Breast epithelium (tissue), 4 donors: ENCODE data around the gene UBLCP1. TPM values are rescaled to one million over a fixed set of nuclear protein-coding genes. Genes with fewer than 3 reads are reported as not detected.
A peak's percentile ranks its signal among the peaks of the same experiment; 100 is the strongest.
"Not testable (repeated sequence)": the region's sequence is repeated elsewhere in the genome, so short reads cannot be mapped to it uniquely, and the experiment has no call there.

ENCODE experiments used
- DNase-seq, 2 donors: peaks; one replicate each; pipeline ENCODE4 v3.0.0-alpha.2; 2019; ENCODE audit warnings: low spot score in 2 of 2
- H3K27ac ChIP-seq, 2 donors: fragments of 200-600 bp; sonication (generic) in 1 of 2; one replicate each; pipeline ENCODE4 v1.5.1; 2016 to 2019; ENCODE audit warnings: mild to moderate bottlenecking in 1 of 2
- H3K27me3 ChIP-seq, 2 donors: fragments of 200-600 bp; sonication (generic) in 1 of 2; one replicate each; pipeline versions ENCODE4 v1.5.1 to v1.6.0; 2017 to 2019; ENCODE audit warnings: control low read depth in 1 of 2, mild to moderate bottlenecking in 1 of 2
- H3K36me3 ChIP-seq: fragments of 200-600 bp; one replicate; pipeline ENCODE4 v1.5.1; 2019
- H3K4me1 ChIP-seq, 2 donors: fragments of 200-600 bp; sonication (generic); one replicate each; pipeline ENCODE4 v1.5.1; 2016 to 2019; ENCODE audit warnings: control low read depth in 1 of 2
- H3K4me3 ChIP-seq, 3 donors: fragments of 200-600 bp; sonication (generic); 1 replicate in 2 of 3; 2 replicates in 1 of 3; pipeline ENCODE4 v1.5.1; 2016 to 2019; ENCODE audit warnings: mild to moderate bottlenecking in 3 of 3, moderate library complexity in 2 of 3
- H3K9me3 ChIP-seq, 2 donors: fragments of 200-600 bp; sonication (generic) in 1 of 2; one replicate each; pipeline ENCODE4 v1.5.1; 2016 to 2019; ENCODE audit warnings: control low read depth in 1 of 2
- CTCF ChIP-seq, 3 donors: fragments of 450-650 bp; IDR thresholded peaks; one replicate each; pipeline ENCODE4 v1.5.1; 2016 to 2017; ENCODE audit warnings: antibody characterized with exemption in 3 of 3, mild to moderate bottlenecking in 3 of 3, moderate library complexity in 3 of 3
- POLR2A ChIP-seq: fragments of 450-650 bp; IDR thresholded peaks from one replicate; pipeline ENCODE4 v1.6.1; 2016; ENCODE audit warnings: antibody characterized with exemption, mild to moderate bottlenecking, moderate library complexity
- POLR2AphosphoS5 ChIP-seq, 3 donors: sonication (generic); formaldehyde crosslinking; IDR thresholded peaks; one replicate each; pipeline ENCODE4 v1.6.1; 2017; ENCODE audit warnings: antibody characterized with exemption in 3 of 3
- intact Hi-C: fragments of 100-400 bp; cut with DNase I; formaldehyde crosslinking; loops from one replicate; pipeline ENCODE4 v1.15.1; 2023; ENCODE audit warnings: low total_unique reads
- total RNA-seq, 3 donors: library from RNA; depleted of rRNA; stranded (reverse); fragments of >200 nt; gene quantifications; one replicate each; pipeline ENCODE4 v1.1.0, GENCODE V29; 2016

Gene UBLCP1
- total RNA-seq, 3 donors from 2014 or later = 17.0 to 29.5 (median 24.3) TPM

- Histone ChIP-seq H3K4me1 (no peaks in the 10 kb centered on the region), H3K36me3 (no peaks in the 10 kb centered on the region), H3K27me3 (no peaks in the 10 kb centered on the region), H3K9me3 (no peaks in the 10 kb centered on the region), H3K4me3 (no peak overlapping the region), H3K27ac (no peak overlapping the region)
- TF ChIP-seq POLR2AphosphoS5 (IDR thresholded peaks at IDR 0.05) (no peak), CTCF (IDR thresholded peaks at IDR 0.05) (no peak), POLR2A (no peak)
- intact Hi-C loops = loop anchor here (5.0 kb wide), 1 partner anchor 1075 kb away; no protein-coding TSS in a partner anchor
- DNase-seq = no peak
These were observed 35.6 kb upstream of the UBLCP1 start for GRCh38 chr5:159227452-159227851.

DNA sequence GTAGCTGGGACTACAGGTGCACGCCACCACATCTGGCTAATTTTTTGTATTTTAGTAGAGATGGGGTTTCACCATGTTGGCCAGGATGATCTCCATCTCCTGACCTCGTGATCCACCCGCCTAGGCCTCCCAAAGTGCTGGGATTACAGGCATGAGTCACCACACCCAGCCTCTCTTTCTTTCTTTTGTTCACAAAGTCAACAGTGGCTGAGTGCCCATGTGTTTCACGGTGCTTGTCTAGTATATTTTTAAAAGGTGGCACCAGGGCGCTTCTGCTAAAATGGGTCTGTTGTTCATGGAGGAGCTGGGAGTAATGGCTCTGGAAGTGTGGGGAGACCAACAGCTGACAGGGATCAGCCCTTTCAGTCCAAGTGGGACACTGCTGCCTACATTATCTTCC lies 35.0 kb upstream of the UBLCP1 start:
- not testable (repeated sequence) for H3K36me3 ChIP-seq, DNase-seq, H3K9me3 ChIP-seq, H3K4me1 ChIP-seq, H3K27me3 ChIP-seq, H3K4me3 ChIP-seq, H3K27ac ChIP-seq
- intact Hi-C loops = loop anchor here (5.0 kb wide), 1 partner anchor 1076 kb away; no protein-coding TSS in a partner anchor

DNA sequence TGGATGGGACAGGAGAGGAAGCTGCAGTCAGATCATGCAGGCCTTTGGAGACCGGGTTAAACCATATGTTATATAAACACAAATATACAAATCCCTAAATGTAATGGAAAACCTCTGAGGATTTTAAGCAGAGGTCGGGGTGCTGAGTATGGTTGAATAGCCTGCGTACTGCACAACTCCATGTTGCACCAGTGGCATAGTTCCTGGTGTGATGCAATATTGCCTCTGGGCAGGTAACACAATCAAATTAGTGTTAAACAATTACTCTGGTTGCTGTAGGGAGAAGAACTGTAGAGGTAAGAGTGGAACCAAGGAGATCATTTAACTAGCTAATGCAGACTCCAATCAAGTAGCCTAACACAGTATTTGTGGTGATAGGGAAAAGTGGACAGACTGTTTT lies 32.4 kb upstream of the UBLCP1 start:
- intact Hi-C loops = loop anchor here (5.0 kb wide), 1 partner anchor 1443 kb away; no protein-coding TSS in a partner anchor
- Histone ChIP-seq H3K4me1 (no peaks in the 10 kb centered on the region), H3K9me3 (no peaks in the 10 kb centered on the region), H3K27ac (no peak overlapping the region), H3K36me3 (no peaks in the 10 kb centered on the region), H3K27me3 (no peaks in the 10 kb centered on the region), H3K4me3 (no peak overlapping the region)
- TF ChIP-seq POLR2AphosphoS5 (IDR thresholded peaks at IDR 0.05) (no peak), POLR2A (no peak), CTCF (IDR thresholded peaks at IDR 0.05) (no peak)
- DNase-seq = peak in 1 of 2 donors; percentile 45

GRCh38 chr5:159231167-159231566 lies 31.9 kb upstream of the UBLCP1 start:
- no peak overlapping the region for H3K4me3 ChIP-seq
- no peak for DNase-seq
- H3K27me3 ChIP-seq = no peaks in the 10 kb centered on the region
- H3K4me1 ChIP-seq = no peaks in the 10 kb centered on the region
- intact Hi-C loops = loop anchor here (5.0 kb wide), 1 partner anchor 1444 kb away; no protein-coding TSS in a partner anchor
- no peaks in the 10 kb centered on the region for H3K36me3 ChIP-seq
- TF ChIP-seq CTCF (IDR thresholded peaks at IDR 0.05) (no peak), POLR2A (no peak), POLR2AphosphoS5 (IDR thresholded peaks at IDR 0.05) (no peak)
- no peaks in the 10 kb centered on the region for H3K9me3 ChIP-seq
- H3K27ac ChIP-seq = no peak overlapping the region

- H3K4me3 ChIP-seq, H3K27me3 ChIP-seq, DNase-seq, H3K4me1 ChIP-seq, H3K27ac ChIP-seq, H3K9me3 ChIP-seq, H3K36me3 ChIP-seq, intact Hi-C loops: not testable (repeated sequence)
These were observed 27.1 kb upstream of the UBLCP1 start for GRCh38 chr5:159235871-159236520.

GRCh38 chr5:159240301-159240870 lies 22.7 kb upstream of the UBLCP1 start:
- H3K9me3 ChIP-seq = no peaks in the 10 kb centered on the region
- TF ChIP-seq POLR2AphosphoS5 (IDR thresholded peaks at IDR 0.05) = no peak
- no peak for TF ChIP-seq CTCF (IDR thresholded peaks at IDR 0.05)
- no peak for TF ChIP-seq POLR2A
- H3K27ac ChIP-seq = no peak overlapping the region
- intact Hi-C loops = no loop called here
- no peaks in the 10 kb centered on the region for H3K36me3 ChIP-seq
- no peak overlapping the region for H3K4me3 ChIP-seq
- H3K4me1 ChIP-seq = no peaks in the 10 kb centered on the region
- no peak for DNase-seq
- no peaks in the 10 kb centered on the region for H3K27me3 ChIP-seq
